DMS 273 (cell line): Measurements from ENCODE around the gene MAZ.

Source experiments
- DNase-seq: peaks from one replicate; lab custom pipeline; 2025; ENCODE audit not compliant: unreplicated experiment; lab: John Stamatoyannopoulos, UW

The MAZ gene

DNA sequence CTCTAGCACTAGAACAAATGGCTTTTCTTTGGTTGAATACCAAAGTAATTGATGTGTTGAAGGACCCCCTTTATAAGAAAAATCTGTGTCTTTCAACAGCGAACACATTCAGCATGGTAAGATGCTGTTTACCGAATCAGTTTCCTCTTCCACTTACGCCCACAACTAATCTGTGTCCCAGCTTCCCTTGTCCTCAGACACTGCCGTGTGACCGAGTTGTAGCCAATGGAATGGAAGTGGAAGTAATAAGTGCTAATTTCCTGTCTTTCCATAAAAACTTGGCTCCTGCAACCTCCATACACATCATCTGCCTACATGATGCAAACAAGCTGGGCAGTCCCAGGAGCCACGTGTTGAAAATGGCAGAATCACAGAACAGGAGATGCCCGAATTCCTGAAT lies 46.3 kb downstream of the MAZ start:
- no peak for DNase-seq

DNA sequence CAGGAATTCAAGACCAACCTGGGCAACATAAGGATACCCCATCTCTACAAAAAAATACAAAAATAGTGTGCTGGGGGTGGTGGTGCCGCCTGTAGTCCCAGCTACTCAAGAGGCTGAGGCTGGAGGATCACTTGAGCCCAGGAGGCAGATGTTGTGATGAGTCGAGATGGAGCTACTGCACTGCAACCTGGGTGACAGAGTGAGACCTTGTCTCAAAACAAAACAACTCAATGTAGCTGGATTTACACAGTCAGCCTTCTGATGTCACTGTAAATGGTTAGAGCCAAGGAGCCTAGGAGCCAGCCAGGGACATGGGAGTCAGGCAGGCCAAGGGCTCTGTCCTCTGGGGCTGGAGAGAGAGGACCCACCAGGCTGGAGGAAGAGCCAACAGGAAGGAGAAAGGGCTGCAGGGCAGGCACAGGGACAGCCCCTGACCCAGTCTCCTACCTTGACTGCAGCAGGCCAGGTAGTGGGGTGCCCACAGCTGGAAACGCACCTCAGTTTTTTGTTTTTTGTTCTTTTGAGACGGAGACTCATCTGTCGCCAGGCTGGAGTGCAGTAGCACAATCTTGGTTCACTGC lies 48.3 kb downstream of the MAZ start:
- no peak for DNase-seq

DNA sequence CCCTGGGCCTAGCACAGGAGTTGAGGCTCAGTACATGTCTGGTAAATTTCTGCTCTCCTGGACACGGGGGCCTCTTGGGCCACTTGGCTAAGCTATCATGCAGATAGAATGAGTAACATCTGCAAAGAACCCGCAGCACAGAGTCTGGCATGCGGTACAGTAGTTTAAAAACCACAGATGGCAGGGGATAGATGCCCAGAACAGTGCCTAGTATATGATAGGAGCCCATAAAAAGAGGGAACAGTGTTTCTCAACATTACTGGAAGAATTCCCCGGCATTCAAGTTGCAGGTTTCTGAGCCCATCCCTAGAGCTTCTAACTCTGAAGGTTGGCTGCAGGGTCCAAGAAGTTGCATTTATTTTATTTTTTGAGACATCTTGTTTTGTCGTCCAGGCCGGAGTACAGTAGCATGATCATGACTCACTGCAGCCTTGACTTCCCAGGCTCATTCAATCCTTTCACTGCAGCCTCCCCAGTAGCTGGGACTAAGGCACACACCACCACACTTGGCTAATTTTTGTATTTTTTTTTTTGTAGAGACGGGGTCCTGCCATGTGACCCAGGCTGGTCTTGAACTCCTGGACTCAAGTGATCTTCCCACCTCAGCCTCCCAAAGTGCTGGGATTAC lies 50.9 kb downstream of the MAZ start:
- DNase-seq = peak; percentile 65

DNA sequence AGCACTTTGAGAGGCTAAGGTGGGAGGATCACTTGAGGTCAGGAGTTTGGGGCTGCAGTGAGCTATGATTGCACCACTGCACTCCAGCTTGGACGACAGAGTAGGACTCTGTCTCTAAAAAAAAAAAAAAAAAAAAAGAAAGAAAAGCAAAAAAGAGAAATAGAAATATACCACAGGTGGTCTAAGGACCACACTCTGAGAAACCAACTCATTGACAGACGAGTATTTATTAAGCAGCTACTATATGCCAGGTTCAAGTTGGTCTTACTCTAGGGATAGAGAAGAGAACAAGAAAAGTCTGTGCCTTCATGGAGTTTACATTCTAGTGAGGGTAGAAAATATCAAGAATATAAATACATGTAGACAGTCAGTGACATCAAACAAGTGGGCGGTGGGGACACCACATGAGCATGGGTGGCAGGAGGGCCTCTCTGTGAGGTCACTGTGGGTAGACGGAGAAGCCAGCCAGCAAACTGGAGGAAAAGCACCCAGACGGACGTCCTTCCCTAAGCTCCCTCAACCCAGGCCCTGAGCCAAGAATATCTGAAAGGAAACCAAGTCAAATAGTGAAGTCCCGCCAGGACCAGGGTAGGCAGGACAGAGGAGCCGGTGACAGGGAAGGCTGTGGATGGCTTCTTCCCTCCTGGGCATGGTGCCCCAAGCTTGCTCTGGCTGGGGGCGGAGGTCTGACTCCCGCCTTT lies 52.0 kb downstream of the MAZ start:
- no peak for DNase-seq

DNA sequence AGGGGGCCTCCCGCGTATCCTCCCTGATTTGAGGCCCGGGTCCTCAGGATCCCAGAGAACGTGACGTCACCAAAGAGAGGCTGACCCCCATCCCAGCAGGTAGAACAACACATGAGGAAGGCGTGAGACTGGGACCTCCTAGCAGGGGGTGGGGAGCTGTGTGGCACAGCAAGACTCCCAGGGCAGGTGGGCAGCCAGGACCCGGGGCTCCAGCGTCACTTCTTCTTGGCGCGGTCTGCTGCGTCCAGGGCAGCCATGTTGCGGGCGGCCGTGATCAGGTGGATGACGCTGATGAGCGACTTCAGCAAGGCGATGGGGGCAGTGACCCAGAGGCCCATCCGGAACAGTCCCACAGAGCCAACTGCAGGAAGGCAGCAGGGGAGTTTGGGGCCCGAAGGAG lies 52.6 kb downstream of the MAZ start:
- no peak for DNase-seq

DNA sequence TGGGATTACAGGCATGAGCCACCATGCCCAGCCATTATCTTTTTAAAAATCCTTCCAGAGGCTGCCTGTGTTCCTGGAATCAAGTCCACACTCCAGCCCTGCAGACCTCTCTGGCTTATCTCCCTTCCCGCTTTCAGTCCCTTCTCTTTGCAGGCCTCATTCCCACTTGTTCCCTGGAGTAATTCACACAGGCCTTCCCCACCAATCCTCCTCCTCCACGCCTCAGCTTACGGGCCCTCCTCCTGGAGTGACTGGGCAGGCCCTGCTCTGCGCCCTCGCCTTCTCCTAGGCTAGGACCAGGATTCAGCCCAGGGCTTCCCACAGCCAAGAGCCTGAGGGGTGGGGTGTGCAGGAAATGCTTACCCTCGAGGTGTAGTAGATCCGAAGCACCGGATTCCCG lies 53.9 kb downstream of the MAZ start:
- DNase-seq = no peak
